ENCODE measurements around the gene CDC42BPB.
A peak's percentile ranks its signal among the peaks of the same experiment; 100 is the strongest.

The CDC42BPB gene

DNA sequence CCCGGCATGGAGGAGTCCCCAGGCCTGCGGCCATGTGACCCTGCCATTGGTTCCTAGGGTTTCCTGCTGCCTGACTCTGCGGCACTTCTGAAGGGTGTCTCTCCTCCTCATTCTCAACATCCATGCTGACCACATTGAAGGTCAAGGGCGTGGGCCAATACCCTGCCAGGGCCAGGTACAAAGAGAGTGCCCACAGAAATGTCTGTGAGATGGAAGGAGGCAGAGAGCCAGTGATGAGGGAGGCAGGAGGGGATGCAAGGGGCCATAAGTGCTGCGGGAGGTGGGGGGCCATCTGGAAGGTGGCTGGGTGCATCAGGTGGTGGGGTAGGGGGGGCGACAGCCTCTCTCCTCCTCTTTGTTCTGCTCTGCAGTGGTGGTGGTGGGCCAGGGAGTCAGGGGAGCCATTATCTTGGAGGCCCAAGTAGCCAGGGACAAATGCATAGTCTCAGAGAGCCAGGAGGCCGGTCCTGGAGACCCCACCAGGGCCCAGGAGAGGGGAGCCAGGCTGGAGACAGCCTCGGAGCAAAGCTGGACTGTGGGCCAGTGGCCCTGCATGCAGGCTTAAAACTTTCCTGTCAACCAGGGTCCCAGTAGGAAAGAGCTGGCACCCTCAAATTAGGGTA, 13.0 kb upstream of the CDC42BPB start:
- peaks cover 0 to 43% (median 6%) of the 10 kb centered on the region in 3 experiments for H3K27me3 ChIP-seq (ENCODE audit: control insufficient read depth in 3 of 3, insufficient read depth in 3 of 3, low read depth in 1 of 3, low read length in 3 of 3)
- no peak overlapping the region for H2BK5ac ChIP-seq (ENCODE audit: low read length)
- no peak overlapping the region for H2BK12ac ChIP-seq (ENCODE audit: low read length)
- H3K4me2 ChIP-seq (ENCODE audit: insufficient read depth, low read length, poor library complexity, severe bottlenecking), result no peak overlapping the region
- H3K9ac ChIP-seq (ENCODE audit: low read depth, low read length, poor library complexity), result no peak overlapping the region
- H3K14ac ChIP-seq (ENCODE audit: low read length), result peak overlapping the region; percentile 25
- H3K23ac ChIP-seq (ENCODE audit: low read depth, low read length, poor library complexity), result no peak overlapping the region
- H3K79me1 ChIP-seq (ENCODE audit: low read depth, low read length), result no peaks in the 10 kb centered on the region
- peaks cover 0 to 1% of the 10 kb centered on the region in 2 donors for H3K9me3 ChIP-seq (replicated peaks in 1 of 2; ENCODE audit: control insufficient read depth in 2 of 2, insufficient read depth in 1 of 2, low read depth in 1 of 2, low read length in 2 of 2)
- peak overlapping the region; percentile 15 for H3K18ac ChIP-seq (ENCODE audit: low read length)
- peak overlapping the region; percentile 96 for H2AK5ac ChIP-seq (ENCODE audit: low read depth, low read length)
- H3K27ac ChIP-seq (replicated peaks; ENCODE audit: low read length), result no peak overlapping the region
- peaks cover 9 to 17% of the 10 kb centered on the region in 2 donors for H3K4me1 ChIP-seq (ENCODE audit: control insufficient read depth in 2 of 2, insufficient read depth in 1 of 2, low read depth in 1 of 2, low read length in 2 of 2)
- no peak overlapping the region for H4K8ac ChIP-seq (ENCODE audit: low read depth, low read length)
- H2BK120ac ChIP-seq (ENCODE audit: low read depth, low read length), result peak overlapping the region; percentile 4
- H4K91ac ChIP-seq (ENCODE audit: low read depth, low read length, poor library complexity), result peak overlapping the region; percentile 86
- H3K4ac ChIP-seq (ENCODE audit: low read length), result peak overlapping the region; percentile 69
- H3K4me3 ChIP-seq (ENCODE audit: low read length in 2 of 2), result no peak overlapping the region
- no CpG with 5 or more reads among the region's 8 CpGs for WGBS, 2 donors (ENCODE audit: extremely low coverage in 2 of 2, insufficient read length in 2 of 2, insufficient replicate concordance in 1 of 2)
- H2AFZ ChIP-seq (ENCODE audit: low read length), result peak overlapping the region; percentile 11
- peak overlapping the region; percentile 67 for H2BK15ac ChIP-seq (ENCODE audit: low read length)
- H3K36me3 ChIP-seq (replicated peaks in 1 of 2; ENCODE audit: control insufficient read depth in 2 of 2, insufficient read depth in 2 of 2, low read length in 2 of 2), result no peaks in the 10 kb centered on the region
- no peak for DNase-seq (ENCODE audit: low spot score)

GRCh38 chr14:103068351-103069073, 11.2 kb upstream of the CDC42BPB start:
- no peak for DNase-seq (ENCODE audit: low spot score)
- H3K18ac ChIP-seq (ENCODE audit: low read length), result peak overlapping the region; percentile 76
- no peaks in the 10 kb centered on the region for H3K36me3 ChIP-seq (replicated peaks in 1 of 2; ENCODE audit: control insufficient read depth in 2 of 2, insufficient read depth in 2 of 2, low read length in 2 of 2)
- peak overlapping the region; percentile 71 for H3K4ac ChIP-seq (ENCODE audit: low read length)
- no peak overlapping the region for H4K8ac ChIP-seq (ENCODE audit: low read depth, low read length)
- no peak overlapping the region for H4K91ac ChIP-seq (ENCODE audit: low read depth, low read length, poor library complexity)
- no peak overlapping the region for H2BK5ac ChIP-seq (ENCODE audit: low read length)
- peak overlapping the region; percentile 89 for H2AK5ac ChIP-seq (ENCODE audit: low read depth, low read length)
- H3K27me3 ChIP-seq (ENCODE audit: control insufficient read depth in 3 of 3, insufficient read depth in 3 of 3, low read depth in 1 of 3, low read length in 3 of 3), result peaks cover 0 to 25% (median 2%) of the 10 kb centered on the region in 3 experiments
- no peak overlapping the region for H3K23ac ChIP-seq (ENCODE audit: low read depth, low read length, poor library complexity)
- H3K14ac ChIP-seq (ENCODE audit: low read length), result no peak overlapping the region
- no peak overlapping the region for H3K4me2 ChIP-seq (ENCODE audit: insufficient read depth, low read length, poor library complexity, severe bottlenecking)
- H3K9me3 ChIP-seq (replicated peaks in 1 of 2; ENCODE audit: control insufficient read depth in 2 of 2, insufficient read depth in 1 of 2, low read depth in 1 of 2, low read length in 2 of 2), result no peaks in the 10 kb centered on the region
- peaks cover 6 to 12% of the 10 kb centered on the region in 2 donors for H3K4me1 ChIP-seq (ENCODE audit: control insufficient read depth in 2 of 2, insufficient read depth in 1 of 2, low read depth in 1 of 2, low read length in 2 of 2)
- no peak overlapping the region for H2BK12ac ChIP-seq (ENCODE audit: low read length)
- H3K9ac ChIP-seq (ENCODE audit: low read depth, low read length, poor library complexity), result peak overlapping the region; percentile 39
- no peaks in the 10 kb centered on the region for H3K79me1 ChIP-seq (ENCODE audit: low read depth, low read length)
- no peak overlapping the region for H3K4me3 ChIP-seq (ENCODE audit: low read length in 2 of 2)
- H2BK15ac ChIP-seq (ENCODE audit: low read length), result peak overlapping the region; percentile 85
- H3K27ac ChIP-seq (replicated peaks; ENCODE audit: low read length), result no peak overlapping the region
- WGBS, 2 donors (ENCODE audit: extremely low coverage in 2 of 2, insufficient read length in 2 of 2, insufficient replicate concordance in 1 of 2), result no CpG with 5 or more reads among the region's 22 CpGs
- H2BK120ac ChIP-seq (ENCODE audit: low read depth, low read length), result no peak overlapping the region
- H2AFZ ChIP-seq (ENCODE audit: low read length), result no peak overlapping the region

GRCh38 chr14:103067231-103067954, 10.0 kb upstream of the CDC42BPB start:
- Histone ChIP-seq H3K14ac (ENCODE audit: low read length) (no peak overlapping the region), H3K9ac (ENCODE audit: low read depth, low read length, poor library complexity) (no peak overlapping the region), H3K4ac (ENCODE audit: low read length) (no peak overlapping the region), H3K79me1 (ENCODE audit: low read depth, low read length) (no peaks in the 10 kb centered on the region), H2BK12ac (ENCODE audit: low read length) (no peak overlapping the region), H3K36me3 (replicated peaks in 1 of 2; ENCODE audit: control insufficient read depth in 2 of 2, insufficient read depth in 2 of 2, low read length in 2 of 2) (no peaks in the 10 kb centered on the region), H3K18ac (ENCODE audit: low read length) (no peak overlapping the region), H2BK15ac (ENCODE audit: low read length) (no peak overlapping the region), H2AFZ (ENCODE audit: low read length) (no peak overlapping the region), H2BK120ac (ENCODE audit: low read depth, low read length) (no peak overlapping the region), H2BK5ac (ENCODE audit: low read length) (no peak overlapping the region), H3K4me1 (ENCODE audit: control insufficient read depth in 2 of 2, insufficient read depth in 1 of 2, low read depth in 1 of 2, low read length in 2 of 2) (peaks cover 6 to 12% of the 10 kb centered on the region in 2 donors), H3K27ac (replicated peaks; ENCODE audit: low read length) (no peak overlapping the region), H4K91ac (ENCODE audit: low read depth, low read length, poor library complexity) (no peak overlapping the region), H3K4me3 (ENCODE audit: low read length in 2 of 2) (no peak overlapping the region), H3K9me3 (replicated peaks in 1 of 2; ENCODE audit: control insufficient read depth in 2 of 2, insufficient read depth in 1 of 2, low read depth in 1 of 2, low read length in 2 of 2) (no peaks in the 10 kb centered on the region), H3K4me2 (ENCODE audit: insufficient read depth, low read length, poor library complexity, severe bottlenecking) (no peak overlapping the region), H2AK5ac (ENCODE audit: low read depth, low read length) (no peak overlapping the region), H3K23ac (ENCODE audit: low read depth, low read length, poor library complexity) (no peak overlapping the region), H3K27me3 (ENCODE audit: control insufficient read depth in 3 of 3, insufficient read depth in 3 of 3, low read depth in 1 of 3, low read length in 3 of 3) (peaks cover 0 to 14% (median 2%) of the 10 kb centered on the region in 3 experiments), H4K8ac (ENCODE audit: low read depth, low read length) (no peak overlapping the region)
- no CpG with 5 or more reads among the region's 8 CpGs for WGBS, 2 donors (ENCODE audit: extremely low coverage in 2 of 2, insufficient read length in 2 of 2, insufficient replicate concordance in 1 of 2)
- no peak for DNase-seq (ENCODE audit: low spot score)

- Histone ChIP-seq H2BK15ac (ENCODE audit: low read length) (no peak overlapping the region), H3K9me3 (replicated peaks in 1 of 2; ENCODE audit: control insufficient read depth in 2 of 2, insufficient read depth in 1 of 2, low read depth in 1 of 2, low read length in 2 of 2) (no peaks in the 10 kb centered on the region), H2BK12ac (ENCODE audit: low read length) (no peak overlapping the region), H3K27ac (replicated peaks; ENCODE audit: low read length) (no peak overlapping the region), H3K9ac (ENCODE audit: low read depth, low read length, poor library complexity) (no peak overlapping the region), H3K14ac (ENCODE audit: low read length) (no peak overlapping the region), H3K4me2 (ENCODE audit: insufficient read depth, low read length, poor library complexity, severe bottlenecking) (no peak overlapping the region), H2AK5ac (ENCODE audit: low read depth, low read length) (no peak overlapping the region), H3K36me3 (replicated peaks in 1 of 2; ENCODE audit: control insufficient read depth in 2 of 2, insufficient read depth in 2 of 2, low read length in 2 of 2) (no peaks in the 10 kb centered on the region), H3K4me3 (ENCODE audit: low read length in 2 of 2) (no peak overlapping the region), H2BK5ac (ENCODE audit: low read length) (no peak overlapping the region), H3K18ac (ENCODE audit: low read length) (no peak overlapping the region), H3K23ac (ENCODE audit: low read depth, low read length, poor library complexity) (no peak overlapping the region), H4K91ac (ENCODE audit: low read depth, low read length, poor library complexity) (no peak overlapping the region), H2BK120ac (ENCODE audit: low read depth, low read length) (no peak overlapping the region), H2AFZ (ENCODE audit: low read length) (no peak overlapping the region), H3K79me1 (ENCODE audit: low read depth, low read length) (no peaks in the 10 kb centered on the region), H3K4me1 (ENCODE audit: control insufficient read depth in 2 of 2, insufficient read depth in 1 of 2, low read depth in 1 of 2, low read length in 2 of 2) (peaks cover 3 to 8% of the 10 kb centered on the region in 2 donors), H3K27me3 (ENCODE audit: control insufficient read depth in 3 of 3, insufficient read depth in 3 of 3, low read depth in 1 of 3, low read length in 3 of 3) (peaks cover 0 to 13% (median 2%) of the 10 kb centered on the region in 3 experiments), H3K4ac (ENCODE audit: low read length) (no peak overlapping the region), H4K8ac (ENCODE audit: low read depth, low read length) (no peak overlapping the region)
- no peak for DNase-seq (ENCODE audit: low spot score)
- WGBS, 2 donors (ENCODE audit: extremely low coverage in 2 of 2, insufficient read length in 2 of 2, insufficient replicate concordance in 1 of 2), result no CpG with 5 or more reads among the region's 9 CpGs
Observed at GRCh38 chr14:103066399-103066798, 9.1 kb upstream of the CDC42BPB start.

Data from neuronal stem cell (in vitro differentiated cells).